KOPT-K1 (cell line): ENCODE measurements around the gene CDH22.

Source experiments
- H3K27ac ChIP-seq: fragments of 200-600 bp; sonication (generic); 2 replicates; pipeline ENCODE4 v1.5.1; 2016; ENCODE audit warnings: antibody characterized with exemption, mild to moderate bottlenecking, low read depth, low read length; ENCODE audit not compliant: poor library complexity, severe bottlenecking
- H3K36me3 ChIP-seq: fragments of 200-600 bp; sonication (generic); 2 replicates; pipeline ENCODE4 v1.5.1; 2017; ENCODE audit warnings: antibody characterized with exemption, mild to moderate bottlenecking, low read length, moderate library complexity; ENCODE audit not compliant: insufficient read depth
- H3K9me3 ChIP-seq: fragments of 200-600 bp; sonication (generic); 2 replicates; pipeline ENCODE4 v1.5.1; 2017; ENCODE audit warnings: antibody characterized with exemption, low read length, mild to moderate bottlenecking; ENCODE audit not compliant: insufficient read depth, poor library complexity, severe bottlenecking

CDH22 gene

DNA sequence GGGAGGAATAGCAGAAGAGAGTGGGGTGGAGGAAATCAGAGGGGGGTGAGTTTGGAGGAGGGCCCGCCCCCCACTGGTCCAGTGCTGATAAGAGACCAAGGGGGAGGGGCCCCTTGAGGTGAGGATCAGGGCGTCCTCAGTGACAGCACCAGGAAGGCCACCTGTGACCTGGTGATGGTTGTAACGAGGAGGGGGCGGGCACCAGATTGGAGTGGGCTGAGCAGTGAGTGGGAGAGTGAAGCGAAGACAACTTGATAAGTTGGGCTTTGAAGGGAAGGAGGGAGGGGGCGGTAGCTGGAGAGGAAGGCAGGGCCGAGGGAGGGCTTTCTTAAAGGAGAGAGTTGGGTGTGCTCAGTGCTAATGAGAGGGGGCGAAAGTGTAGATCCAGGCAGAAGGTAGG lies 30.7 kb downstream of the CDH22 start:
- no peak overlapping the region for H3K27ac ChIP-seq
- no peaks in the 10 kb centered on the region for H3K36me3 ChIP-seq
- H3K9me3 ChIP-seq: peaks cover 5% of the 10 kb centered on the region

DNA sequence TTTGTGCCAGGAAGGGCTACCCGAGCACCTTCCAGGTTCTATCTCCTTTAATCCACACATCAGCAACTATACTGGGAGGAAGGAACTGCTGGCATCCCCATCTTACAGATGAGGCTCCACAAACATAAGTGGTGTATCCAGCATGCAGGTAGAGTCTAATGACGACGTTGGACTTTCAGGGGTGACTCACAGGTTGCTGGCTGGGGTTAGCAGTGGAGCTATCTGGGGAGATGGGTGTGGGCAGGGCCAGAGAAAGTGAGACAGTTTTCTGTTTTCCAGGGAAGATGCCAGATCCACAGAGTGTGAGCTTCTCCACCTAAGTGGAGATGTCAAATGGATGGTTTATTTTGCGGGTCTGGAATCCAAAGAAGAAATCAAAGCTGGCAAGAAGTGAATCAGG lies 31.8 kb downstream of the CDH22 start:
- peaks cover 9% of the 10 kb centered on the region for H3K9me3 ChIP-seq
- no peak overlapping the region for H3K27ac ChIP-seq
- H3K36me3 ChIP-seq: no peaks in the 10 kb centered on the region

DNA sequence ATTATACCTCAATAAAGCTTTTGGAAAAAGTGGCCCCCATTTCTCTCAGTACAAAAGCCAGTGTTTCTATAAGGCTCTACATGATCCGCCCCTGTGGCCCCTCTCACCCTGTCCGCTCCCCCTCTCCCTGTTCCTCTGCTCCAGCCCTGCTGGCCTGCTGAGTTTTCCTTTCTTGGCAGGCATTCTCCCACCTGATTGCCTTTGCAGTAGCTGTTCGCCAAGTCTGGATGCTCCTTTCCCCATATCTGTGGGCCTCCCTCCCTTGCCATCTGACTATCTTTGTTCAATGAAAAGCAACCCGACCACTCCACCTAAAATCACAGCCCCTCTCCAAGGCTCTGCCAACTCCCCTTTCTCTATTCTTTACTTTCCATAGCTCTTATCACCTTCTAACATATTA lies 33.2 kb downstream of the CDH22 start:
- no peak overlapping the region for H3K27ac ChIP-seq
- peaks cover 9% of the 10 kb centered on the region for H3K9me3 ChIP-seq
- no peaks in the 10 kb centered on the region for H3K36me3 ChIP-seq

DNA sequence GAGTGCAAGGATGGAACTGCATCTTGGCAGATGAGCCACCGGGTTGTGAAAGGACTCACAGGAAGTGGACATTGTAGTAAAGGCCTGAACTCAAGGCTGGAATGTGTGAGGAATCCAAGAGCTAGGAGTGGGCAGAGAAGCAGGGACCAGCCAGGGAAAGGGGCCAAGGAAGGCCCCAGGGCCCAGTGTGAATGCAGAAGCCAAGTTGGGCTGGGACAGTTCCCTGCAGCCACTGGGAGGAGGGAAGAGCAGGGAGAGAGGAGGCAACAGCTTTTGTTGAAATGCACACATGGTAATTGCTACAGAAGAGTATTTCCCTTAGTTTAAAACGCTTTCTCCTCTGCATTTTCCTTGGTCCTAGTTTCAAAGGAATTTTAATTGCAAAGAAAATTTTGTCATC lies 34.6 kb downstream of the CDH22 start:
- no peak overlapping the region for H3K27ac ChIP-seq
- H3K36me3 ChIP-seq: no peaks in the 10 kb centered on the region
- peaks cover 9% of the 10 kb centered on the region for H3K9me3 ChIP-seq

DNA sequence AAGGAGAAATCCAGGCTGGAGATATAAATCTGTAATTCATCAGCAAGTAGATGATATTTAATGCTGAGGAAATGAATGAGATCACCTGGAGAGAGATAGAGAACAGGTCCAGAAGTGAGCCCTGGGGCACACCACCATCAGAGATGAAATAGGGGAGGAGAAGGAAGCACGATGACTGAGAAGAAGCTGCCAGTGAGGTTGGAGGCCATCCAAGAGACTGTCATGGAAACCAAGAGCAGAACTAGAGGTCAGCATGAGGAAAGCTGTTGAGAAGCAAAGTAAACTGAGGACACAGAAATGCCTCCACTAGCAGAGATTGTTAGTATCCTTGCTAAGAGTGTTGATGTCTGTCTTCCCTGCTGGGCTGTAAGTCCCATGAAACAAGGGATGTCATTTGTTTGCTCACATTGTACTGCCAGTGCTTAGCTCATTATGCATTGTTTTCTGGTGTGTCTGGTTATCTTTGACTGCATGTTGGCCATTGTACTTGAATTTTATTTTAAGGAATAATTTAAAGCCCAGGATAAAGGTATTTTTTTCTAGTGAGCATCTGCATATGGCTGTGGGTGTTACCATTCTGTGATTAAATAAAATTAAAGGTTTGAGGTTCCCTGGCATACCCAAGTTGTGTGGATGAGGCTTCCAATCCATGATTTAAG lies 35.8 kb downstream of the CDH22 start:
- Histone ChIP-seq H3K36me3 (no peaks in the 10 kb centered on the region), H3K27ac (no peak overlapping the region), H3K9me3 (peaks cover 9% of the 10 kb centered on the region)

DNA sequence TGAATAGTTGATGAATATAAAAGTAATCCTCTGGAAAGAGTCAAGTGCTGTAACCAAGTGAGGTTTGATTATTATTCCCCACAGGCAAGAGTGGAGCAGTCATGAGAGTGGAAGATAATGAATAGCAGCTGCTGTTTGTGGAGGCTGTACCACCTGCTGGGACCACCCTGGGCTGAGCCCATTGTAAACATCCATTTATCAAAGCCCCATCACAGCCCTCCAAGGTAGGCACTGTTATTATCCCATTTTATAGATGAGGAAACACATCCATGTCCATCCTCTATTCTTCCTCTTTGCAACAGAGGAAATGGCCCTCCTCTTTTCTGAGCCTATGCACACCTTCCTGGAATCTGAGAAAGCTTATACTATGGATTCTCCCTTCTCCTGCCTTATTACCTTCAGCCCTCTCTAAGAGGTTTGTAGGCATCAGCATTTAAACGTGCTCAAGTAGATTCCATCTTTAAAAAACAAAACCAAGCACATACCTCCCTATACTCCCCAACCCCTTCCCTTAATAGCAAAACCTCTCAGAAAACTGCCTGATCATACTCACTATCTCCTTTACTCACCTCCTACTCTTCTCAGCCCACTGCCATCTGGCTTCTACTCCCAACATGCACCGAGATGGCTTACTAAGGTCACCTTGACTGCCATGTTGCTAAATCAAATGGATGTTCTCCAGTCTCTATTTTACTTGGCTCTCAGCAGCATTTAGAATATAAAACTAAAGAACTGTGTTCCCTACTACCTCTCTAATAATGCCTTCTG lies 37.1 kb downstream of the CDH22 start:
- Histone ChIP-seq H3K36me3 (no peaks in the 10 kb centered on the region), H3K9me3 (peaks cover 9% of the 10 kb centered on the region), H3K27ac (no peak overlapping the region)

DNA sequence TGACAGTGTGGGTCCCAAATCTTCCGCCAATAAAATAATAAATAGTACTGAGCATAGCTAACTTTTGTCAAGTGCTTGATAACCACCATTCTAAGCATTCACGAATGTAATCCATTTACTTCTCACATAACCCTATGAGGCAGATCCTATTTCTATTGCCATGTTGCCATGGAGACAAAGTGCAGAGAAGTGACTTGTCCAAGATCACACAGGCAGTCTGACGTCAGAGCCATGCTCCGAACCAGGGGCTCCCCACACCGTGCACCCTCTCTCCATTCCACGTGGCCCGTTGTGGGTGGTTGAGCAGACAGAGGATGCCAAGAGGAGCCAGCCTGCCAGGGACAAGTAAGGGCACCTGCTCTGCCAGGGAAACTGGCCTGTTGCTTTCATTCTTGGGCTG lies 38.9 kb downstream of the CDH22 start:
- Histone ChIP-seq H3K36me3 (no peaks in the 10 kb centered on the region), H3K9me3 (peaks cover 9% of the 10 kb centered on the region), H3K27ac (no peak overlapping the region)

DNA sequence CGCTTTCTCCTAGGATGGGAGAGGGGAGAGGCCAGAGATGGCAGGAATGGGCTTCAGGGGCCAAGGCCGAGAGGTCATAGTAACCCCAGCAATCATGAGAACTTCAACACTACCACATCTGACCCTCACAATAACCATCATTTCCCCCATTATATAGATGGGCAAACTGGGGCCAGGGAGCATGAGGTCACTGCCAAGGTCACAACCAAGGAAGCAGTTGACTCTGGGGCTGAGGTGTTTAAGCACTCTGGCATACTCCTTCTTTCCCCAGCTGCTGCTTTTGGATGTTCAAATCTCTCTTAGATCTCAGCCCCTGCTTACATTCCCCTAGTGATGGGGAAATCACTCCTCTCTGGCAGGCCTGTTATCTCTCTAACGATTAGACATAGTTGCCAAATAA lies 39.6 kb downstream of the CDH22 start:
- Histone ChIP-seq H3K27ac (no peak overlapping the region), H3K36me3 (no peaks in the 10 kb centered on the region), H3K9me3 (peaks cover 9% of the 10 kb centered on the region)

DNA sequence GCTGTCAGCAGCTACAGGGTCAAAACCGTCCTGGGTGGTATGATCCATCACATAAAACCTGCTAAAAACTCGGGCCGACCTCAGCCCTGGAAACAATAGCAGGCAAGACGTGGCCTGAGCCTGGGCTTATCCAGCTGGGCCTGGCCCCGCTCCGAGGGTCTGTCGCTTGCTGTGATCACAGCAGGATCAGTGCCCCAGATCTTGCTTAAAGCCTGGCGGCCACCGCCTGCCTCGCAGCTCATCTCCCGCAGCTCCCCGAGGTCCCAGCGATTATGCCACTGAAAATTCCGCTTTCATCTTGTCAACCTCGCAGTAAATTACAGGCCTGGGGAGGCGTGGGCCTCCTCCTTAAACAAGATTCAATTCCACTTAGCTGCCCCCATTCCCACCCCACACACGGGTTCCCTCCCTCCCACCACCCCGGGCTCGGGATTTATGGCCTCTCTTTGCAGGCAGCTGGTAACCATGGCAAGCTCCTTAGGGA lies 40.1 kb downstream of the CDH22 start:
- no peak overlapping the region for H3K27ac ChIP-seq
- H3K36me3 ChIP-seq: no peaks in the 10 kb centered on the region
- peaks cover 9% of the 10 kb centered on the region for H3K9me3 ChIP-seq

DNA sequence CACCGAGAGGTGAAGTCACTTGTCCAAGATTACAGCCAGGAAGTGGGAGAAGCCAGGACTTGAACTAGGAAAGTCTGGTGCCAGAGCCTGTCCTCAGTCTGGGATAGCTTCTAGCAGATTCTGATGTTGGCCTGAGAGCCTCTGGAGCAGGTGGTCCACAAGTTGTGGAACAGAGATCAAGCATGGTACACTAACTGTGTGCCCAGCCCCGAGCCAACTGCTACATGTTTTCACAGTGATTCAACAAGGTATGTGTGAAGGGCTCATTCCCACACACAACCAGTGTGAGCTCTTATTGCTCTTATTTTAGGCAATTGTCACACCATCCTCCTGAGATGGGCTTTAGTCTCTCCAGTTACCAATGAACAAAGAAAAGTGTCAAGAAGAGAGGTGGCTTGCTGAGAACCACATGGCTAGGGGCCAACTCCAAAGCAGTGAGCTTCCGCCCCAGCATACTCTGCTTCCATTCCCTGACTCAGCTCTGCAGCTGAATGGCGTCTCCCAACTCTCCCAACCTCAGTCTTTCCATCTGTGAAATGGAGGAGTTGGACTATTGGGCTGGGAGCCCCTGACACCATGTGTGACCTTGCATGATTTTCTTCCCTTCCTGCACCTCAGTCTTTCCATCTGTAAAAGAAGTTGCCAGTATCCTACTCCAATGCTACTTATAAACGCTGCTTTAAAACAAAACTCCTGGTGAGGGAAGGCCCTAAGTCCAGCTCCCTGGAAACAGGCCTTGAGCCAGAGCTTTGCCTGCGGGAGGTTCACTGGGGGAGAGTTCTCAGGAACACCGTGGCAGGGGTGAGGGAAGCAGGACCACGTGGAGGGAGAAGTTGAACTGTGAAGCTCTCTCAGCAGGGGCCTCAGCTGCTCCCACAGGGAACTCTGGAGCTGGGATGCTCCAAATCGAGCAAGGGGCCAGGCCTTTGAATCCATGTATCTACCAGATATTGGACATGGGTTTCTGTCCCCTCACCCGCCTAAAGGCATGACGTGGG lies 40.9 kb downstream of the CDH22 start:
- H3K36me3 ChIP-seq: no peaks in the 10 kb centered on the region
- H3K27ac ChIP-seq: no peak overlapping the region

DNA sequence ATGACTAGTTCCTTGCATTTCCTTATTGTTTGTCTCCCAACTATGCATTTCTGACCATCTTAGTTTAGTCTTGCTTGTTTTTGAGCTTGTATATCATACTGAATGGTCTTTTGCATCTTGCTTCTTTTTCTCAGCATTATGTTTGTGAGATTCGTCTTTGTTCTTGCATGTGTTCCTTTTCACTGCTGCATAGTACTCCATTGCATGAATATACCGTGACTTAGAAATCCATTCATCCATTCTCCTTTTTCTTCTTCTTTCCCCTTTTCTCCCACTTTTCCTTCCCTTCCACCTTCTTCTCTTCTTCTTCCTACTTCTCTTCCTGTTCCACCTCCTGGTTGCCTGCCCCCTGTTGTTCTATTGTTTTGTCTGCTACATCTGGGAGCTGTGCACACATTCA lies 42.8 kb downstream of the CDH22 start:
- no peak overlapping the region for H3K27ac ChIP-seq
- H3K9me3 ChIP-seq: no peaks in the 10 kb centered on the region
- no peaks in the 10 kb centered on the region for H3K36me3 ChIP-seq

More for the DNA sequence above, 40.9 kb downstream of the CDH22 start:
- H3K9me3 ChIP-seq: peaks cover 2% of the 10 kb centered on the region

DNA sequence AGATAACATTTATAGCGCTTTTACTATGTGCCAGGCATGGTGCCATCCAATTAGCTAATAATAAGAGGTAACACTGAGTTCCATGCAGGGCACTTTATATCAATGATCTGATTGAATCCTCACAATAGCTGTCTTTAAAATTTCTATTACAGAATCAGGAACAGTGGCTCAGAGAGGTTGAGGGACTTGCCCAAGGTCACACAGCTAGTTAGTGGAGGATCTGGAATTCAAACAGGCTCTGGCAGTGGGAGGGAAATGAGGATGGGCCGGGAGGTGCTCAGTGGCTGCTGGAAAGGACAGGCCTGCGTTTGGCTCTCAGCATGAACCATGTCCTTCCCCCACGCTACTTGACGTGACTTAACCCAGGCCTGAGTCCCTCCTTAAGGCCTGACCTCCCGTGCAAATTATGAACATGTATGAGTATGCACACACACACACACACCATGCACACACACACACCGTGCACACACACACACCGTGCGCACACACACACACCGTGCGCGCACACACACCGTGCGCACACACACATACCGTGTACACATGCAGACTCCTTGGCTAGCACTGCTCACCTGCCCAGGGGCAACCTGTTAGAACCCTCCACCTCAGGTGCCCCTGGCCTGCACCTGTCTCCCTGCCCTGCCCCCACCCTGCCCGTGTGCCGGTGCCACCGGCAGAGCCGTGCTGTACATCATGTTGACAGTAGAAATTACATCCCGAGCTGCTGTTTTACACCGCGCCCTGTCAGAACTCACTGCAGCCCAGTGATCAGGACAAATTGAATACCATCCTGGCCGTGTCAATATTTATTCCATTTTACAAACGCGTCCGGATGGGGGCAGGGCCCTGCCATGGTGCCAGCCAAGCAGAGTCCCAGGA lies 43.7 kb downstream of the CDH22 start:
- Histone ChIP-seq H3K36me3 (no peaks in the 10 kb centered on the region), H3K27ac (no peak overlapping the region), H3K9me3 (no peaks in the 10 kb centered on the region)

DNA sequence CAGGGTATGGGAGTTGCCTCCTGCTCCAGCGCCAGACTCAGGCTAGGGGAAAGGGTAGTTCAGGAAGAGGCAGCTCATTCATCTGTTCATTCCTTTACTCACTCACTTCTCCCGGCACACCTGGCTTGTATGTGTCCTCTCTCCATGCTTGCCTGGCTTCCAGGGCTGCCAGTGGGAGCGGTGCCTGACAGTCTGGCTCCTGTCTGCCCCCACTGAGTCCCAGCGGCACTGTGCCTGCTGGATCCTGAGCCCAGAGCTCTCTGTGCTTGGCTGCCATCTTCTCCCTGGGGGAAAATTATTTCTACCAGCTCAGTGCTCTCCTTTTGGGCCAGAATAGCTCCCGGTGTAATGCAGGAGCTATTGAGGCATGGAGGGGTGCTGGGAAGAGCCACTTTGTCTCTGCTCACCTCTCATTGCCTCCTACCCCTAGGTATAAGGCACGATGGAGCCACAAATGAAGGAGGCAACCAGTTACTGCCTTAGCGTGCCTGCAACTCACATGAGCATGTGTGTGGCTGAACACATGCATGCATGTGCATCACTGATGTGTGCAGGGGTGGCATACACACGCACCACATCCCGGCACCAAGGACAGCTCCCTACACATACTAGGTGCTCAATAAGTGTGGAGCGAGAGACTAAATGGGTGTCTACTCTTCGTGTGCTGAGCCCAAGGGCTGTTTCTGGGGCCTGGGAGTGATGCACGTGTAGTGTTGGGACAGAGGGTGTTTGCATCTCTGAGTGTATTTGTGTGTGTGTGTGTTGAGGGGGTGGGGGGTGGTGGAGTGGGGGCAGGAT lies 46.6 kb downstream of the CDH22 start:
- no peaks in the 10 kb centered on the region for H3K36me3 ChIP-seq
- H3K27ac ChIP-seq: no peak overlapping the region

More for the DNA sequence above, 46.6 kb downstream of the CDH22 start:
- no peaks in the 10 kb centered on the region for H3K9me3 ChIP-seq
